Measurements from ENCODE around the gene DENND4A.
"Not testable (repeated sequence)": the region's sequence is repeated elsewhere in the genome, so short reads cannot be mapped to it uniquely, and the experiment has no call there.

The DENND4A gene

DNA sequence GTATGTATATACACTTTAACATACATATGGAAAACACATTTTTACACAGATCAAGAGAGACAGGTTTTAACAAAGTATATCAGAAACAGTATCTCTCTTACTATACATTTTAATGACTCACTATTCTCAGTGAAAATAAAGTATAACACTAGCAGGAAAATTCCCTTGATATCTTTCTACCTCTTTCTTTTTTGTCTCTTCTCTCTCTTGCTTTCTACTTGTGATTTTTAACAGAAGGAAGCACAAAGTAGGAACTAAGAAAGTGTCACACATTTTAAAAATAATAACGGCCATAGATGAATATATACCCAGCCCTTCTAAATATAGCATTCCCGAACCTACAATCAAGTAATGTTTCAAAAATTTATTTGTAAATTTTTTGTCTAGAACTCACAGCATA, 4.8 kb downstream of the DENND4A start:
- no peak for FAIRE-seq

DNA sequence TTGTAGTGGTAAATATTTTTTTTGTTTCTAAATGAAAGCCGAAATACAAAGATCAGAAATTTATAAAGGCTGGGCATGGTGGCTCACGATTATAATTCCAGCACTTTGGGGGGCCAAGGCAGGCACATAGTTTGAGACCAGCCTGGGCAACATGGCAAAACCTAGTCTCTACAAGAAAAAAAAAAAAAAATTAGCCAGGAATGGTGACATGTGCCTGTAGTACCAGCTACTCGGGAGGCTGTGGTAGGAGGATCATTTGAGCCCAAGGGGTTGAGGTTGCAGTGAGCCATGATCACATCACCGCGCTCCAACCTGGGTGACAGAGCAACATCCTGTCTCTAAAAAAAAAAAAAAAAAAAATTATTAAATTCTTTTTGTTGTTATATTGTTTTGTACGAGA, 6.9 kb downstream of the DENND4A start:
- FAIRE-seq: no peak

DNA sequence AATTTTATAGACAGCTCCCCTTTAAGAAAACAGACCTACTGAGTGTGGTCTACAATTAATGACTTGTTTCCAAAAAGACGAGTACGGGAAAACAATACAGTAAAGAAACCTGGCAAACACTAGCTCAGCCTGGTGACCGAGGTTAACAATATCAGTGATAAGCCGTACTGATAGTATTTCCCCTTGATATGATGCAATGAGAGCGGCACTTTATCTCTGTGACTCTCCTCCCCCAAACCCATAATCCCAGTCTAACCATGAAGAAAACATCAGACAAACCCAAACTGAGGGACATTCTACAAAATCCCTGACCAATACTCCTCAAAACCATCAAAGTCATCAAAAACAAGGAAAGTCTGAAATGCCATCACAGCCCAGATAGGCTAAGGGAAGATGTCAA, 8.2 kb downstream of the DENND4A start:
- no peak for FAIRE-seq

DNA sequence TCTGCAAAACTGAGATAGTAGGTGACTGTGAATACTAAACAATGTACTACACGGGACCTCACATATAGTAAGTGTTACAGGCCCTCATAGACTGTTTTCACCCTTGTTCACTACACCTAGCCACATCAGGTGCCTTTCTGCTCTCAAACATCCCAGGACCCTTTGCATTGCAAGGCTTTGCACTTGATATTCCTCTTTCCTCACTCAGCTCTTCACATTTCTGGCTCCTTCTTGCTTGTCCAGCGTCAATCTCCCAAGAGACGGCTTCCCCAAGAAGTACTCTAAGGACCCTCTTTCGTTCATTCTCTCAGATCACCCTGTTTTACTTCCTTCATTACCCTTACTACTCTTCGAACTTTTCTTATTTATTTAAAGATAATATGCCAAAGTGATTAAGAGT, 10.0 kb downstream of the DENND4A start:
- FAIRE-seq: no peak

DNA sequence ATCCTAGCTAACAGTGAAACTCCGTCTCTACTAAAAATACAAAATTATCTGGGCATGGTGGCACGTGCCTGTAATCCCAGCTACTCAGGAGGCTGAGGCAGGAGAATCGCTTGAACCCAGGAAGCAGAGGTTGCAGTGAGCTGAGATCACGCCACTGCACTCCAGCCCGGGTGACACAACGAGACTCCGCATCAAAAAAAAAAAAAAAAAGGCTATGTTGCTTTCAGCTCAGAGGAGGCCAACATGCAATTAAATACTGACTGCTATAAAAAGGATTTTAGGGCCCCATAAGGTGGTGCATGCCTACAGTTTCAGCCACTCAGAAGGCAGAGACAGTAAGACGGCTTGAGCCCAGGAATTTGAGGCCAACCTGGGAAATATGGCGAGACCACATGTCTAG, 13.4 kb downstream of the DENND4A start:
- FAIRE-seq: not testable (repeated sequence)

DNA sequence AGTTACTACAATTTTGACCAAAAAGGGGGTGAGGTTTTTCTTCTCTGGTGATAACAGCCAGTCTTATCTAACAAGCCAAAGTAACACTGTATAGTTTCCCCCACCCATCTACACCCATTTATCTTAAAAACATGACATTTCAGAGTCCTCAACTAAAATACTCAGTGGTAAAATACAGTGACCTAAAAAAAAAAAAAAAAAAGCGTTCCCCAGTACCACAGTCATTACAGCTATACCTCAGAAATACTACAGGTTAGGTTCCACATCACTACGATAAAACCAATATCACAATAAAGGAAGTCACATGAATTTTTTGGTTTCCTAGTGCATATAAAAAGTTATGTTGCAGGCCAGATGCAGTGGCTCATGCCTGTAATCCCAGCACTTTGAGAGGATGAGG, 13.8 kb downstream of the DENND4A start:
- FAIRE-seq: no peak

DNA sequence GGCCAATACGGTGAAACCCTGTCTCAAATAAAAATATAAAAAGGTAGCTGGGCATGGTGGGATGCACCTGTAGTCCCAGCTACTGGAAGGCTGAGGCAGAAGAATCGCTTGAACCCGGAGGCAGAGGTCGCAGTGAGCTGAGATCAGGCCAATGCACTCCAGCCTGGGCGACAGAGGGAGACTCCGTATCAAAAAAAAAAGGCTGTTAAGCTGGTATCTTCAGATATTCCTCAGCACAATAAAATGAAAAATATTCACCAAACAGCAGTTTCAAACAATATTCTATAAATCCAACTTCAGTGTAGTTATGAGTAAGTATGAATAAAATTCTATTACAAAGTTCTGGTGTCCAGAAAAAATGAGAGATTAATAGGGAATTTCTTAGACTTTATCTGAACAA, 14.2 kb downstream of the DENND4A start:
- no peak for FAIRE-seq

DNA sequence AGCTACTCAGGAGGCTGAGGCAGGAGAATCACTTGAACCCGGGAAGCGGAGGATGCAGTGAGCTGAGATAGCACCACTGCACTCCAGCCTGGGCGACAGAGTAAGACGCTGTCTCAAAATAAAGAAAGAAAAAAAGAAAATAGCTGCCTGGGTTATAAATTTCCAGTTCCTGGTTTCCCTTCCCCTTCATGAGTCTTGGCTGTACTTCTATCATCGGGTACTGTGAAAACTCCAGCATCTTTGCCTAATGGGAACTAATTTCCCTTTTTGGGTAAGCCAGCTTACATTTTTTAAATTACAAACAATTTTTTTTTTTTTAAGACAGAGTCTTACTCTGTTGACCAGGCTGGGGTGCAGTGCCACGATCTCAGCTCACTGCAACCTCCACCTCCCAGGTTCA, 15.0 kb downstream of the DENND4A start:
- FAIRE-seq: no peak

DNA sequence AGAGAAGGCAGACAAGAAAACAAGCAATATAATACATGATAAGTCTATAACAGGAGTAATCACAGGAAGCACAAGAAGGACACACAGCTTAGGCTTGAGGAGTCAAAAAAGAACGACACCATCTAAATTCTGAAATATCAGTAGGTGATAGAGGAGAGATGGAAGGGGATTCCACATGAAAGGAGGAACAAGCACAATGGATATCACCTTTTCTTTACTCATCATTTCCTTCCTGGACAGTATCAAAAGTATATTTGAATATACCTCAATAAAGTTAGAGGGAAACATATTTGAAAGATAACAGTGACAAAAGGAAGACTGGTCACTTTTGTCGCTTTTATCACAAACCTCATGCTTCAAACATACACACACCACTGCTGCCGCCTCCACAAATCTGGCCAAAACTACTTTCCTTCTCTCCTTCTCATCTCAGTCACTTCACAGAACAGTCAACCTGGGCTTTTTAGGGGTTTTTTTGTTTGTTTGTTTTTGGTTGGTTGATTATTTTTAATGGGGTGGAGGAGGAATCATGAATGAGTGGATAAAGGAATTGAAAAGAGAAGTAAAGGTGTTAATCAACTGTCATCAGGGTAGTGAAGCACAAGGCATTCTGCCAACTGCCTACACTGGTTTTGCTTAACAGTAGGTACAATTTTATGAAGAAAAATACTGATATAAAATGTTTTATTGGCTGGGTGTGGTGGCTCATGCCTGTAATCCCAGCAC, 18.5 kb downstream of the DENND4A start:
- FAIRE-seq: no peak

DNA sequence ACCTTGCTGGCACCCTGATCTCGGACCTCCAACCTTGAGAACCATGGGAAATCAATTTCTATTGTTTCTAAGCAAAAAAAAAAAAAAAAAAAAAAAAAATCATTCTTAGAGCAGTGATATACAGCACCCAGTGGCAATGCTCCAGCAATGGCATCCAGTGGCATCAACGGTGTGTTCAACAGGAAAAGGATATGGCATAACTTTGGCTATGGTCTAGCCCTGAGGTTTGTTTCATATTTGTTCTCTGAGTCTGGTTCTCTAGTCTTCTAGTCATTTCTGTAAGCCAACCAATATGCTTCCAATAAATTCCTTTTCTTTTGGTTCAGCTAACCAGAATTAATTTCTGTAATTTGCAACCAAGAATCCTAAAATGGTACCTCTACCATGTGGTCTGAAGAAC, 19.2 kb downstream of the DENND4A start:
- no peak for FAIRE-seq

DNA sequence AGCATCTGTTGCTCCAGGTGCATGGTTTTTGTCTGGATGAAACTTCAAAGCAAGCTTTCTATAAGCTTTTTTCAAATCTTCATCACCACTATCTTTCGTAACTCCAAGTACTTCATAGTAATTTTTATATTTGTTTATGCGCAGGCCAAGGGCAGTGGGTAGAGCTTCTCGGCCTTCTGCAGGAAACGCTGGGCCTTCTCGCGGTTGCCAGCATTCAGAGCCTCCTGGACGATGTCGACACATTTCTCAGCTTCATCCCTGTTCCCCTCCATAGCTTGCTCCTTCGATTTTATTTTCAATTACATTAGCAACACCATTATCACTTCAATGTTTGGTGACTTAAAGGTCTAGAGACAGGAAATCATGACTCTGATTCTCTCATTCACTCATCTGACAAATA, 20.2 kb downstream of the DENND4A start:
- FAIRE-seq: no peak

DNA sequence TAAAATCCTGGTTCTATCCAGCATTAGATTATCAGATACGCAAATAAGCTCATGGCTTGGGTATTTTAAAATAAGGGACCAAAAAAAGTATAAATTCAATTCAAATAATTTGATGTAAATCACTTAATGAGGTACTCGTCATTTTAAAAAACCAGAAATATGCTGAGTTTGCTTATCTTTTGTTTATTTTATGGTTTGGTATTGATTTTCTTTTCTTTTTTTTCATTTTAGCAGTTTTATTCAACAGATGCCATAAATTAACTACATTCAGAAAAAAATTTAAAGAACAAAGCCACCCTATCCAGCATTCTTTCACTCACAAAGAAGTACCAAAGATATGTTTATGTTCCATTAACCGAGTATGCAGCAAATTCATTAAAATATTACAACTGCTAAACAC, 22.6 kb downstream of the DENND4A start:
- FAIRE-seq: no peak

DNA sequence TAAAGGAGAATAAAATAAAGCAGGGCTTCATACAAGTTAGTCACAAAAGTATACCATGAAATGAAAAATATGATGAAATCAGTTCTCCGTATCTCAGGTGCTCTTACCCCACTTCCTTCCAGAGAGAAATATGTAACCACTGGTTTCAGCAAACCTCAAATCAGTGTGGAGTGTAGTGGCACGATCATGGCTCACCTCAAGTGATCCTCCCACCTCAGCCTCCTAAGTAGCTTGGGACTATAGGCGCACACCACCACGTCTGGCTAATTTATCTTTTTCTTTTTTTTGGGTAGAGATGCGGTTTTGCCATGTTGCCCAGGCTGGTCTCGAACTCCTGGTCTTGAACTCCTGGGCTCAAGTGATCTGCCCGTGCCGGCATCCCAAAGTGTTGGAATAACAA, 24.2 kb downstream of the DENND4A start:
- no peak for FAIRE-seq

DNA sequence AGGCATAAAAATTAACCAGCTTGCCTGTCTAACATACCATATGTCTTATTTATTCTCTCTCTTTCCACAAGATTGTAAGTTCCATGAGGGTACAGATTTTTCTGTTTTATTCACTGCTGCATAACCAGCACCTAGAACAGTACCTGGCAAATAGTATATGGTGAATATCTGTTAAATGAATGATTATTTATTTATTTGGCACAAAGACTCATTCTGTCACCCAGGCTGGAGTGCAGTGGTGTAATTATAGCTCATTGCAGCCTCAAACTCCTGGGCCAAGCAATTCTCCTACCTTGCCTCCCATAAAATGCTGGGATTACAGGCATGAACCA, 24.9 kb downstream of the DENND4A start:
- FAIRE-seq: no peak

DNA sequence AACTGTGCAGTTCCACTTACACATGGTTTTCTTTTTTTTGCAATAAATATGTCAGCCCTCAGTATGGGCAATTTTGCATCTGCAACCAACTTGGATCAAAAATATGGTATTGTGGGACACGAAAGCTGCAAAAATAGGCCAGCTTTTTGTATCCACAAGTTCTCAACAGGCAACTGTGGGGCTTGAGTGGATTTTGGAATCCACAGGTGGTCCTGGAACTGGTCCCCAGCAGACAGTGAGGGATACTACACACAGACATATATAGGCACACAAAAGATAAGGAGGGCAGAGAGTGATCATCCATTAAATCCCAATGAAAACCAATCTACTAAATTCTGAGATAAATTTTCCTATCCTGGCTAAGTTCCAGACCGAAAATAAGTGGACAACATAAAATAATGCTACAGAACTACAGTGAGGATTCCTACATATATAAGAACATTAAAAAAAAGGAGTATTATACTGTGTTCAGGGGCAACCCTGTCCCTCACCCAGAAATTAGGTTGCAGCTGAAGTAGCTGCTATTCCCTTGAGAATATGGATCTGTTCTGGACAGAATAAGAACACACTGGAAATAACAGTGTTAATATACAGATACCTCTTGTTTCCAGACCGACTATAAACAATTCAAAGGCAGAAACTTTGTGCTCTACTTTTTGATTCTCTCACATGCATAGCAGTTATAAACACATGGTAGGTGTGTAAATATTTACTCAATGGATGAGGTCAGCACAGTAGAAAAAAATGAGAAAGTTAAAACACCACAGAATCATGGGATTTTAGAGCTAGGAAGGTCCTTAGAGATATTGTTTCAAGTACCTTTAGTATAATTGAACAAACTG, 25.4 kb downstream of the DENND4A start:
- FAIRE-seq: no peak

DNA sequence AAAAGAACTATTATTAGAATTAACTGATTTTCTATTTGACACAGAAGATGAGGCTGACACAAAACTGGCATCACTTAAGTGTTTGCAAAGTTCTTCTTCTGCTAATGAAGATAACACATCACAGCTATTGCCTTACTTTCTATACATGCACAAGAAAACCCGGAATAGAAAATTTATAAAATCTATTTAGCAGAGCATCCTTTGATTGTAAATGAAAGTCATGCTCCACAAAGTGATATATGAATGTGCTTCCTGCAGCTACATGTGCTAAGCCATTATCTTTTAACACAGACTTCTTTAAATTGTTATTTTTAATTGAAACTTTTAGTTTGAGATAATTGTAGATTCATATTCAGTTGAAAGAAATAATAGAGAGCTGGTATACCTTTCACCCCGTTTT, 27.0 kb downstream of the DENND4A start:
- FAIRE-seq: no peak

DNA sequence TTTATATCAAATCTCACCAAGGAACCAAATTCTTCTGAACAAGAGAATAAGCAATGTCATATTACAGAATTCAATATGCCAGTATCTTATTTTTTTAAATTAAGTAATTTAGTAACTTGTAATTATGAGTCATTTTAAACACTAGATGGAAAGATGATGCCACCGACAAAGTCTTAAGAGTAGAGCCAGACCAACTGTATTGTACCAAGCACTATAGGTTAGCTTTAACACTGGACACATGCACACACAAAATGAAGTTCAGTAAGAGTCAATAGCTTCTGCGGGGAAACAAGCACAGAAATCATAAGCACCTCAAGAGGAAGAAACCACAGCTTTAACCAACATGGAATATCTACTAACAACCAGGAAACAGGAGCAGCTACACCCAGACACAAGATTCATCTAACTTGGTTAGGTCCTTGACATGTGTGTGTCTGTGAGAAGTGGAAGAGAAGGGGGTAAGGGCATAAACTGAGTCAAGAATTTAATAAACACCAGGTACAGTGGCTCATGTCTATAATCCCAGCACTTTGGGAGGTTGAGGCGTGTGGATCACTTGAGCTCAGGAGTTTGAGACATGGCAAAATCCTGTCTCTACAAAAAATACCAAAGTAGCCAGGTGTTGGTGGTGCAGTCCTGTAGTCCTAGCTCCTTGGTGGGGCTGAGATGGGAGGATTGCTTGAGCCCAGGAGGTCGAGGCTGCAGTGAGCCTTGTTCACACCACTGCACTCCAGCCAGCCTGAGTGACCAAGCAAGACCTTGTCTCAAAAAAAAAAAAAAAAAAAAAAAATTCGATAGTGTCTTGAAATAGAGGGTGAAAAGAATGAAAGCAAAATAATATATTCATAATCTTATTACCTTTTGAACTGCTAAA, 28.9 kb downstream of the DENND4A start:
- FAIRE-seq: no peak

DNA sequence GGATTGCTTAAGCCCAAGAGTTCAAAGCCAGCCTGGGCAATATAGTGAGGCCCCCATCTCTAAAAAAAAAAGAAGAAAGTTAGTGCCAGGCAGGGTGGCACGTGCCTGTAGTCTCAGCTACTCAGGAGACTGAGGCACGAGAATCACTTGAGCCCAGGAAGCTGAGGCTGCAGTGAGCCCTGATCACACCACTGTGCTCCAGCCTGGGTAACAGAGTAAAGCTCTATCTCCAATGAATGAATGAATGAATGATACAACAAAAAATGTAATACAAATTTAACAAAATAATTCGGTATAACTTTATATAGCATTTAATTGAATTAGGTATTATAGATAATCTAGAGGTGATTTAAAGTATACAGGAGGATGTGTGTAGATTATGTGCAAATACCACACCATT, 29.7 kb downstream of the DENND4A start:
- no peak for FAIRE-seq

DNA sequence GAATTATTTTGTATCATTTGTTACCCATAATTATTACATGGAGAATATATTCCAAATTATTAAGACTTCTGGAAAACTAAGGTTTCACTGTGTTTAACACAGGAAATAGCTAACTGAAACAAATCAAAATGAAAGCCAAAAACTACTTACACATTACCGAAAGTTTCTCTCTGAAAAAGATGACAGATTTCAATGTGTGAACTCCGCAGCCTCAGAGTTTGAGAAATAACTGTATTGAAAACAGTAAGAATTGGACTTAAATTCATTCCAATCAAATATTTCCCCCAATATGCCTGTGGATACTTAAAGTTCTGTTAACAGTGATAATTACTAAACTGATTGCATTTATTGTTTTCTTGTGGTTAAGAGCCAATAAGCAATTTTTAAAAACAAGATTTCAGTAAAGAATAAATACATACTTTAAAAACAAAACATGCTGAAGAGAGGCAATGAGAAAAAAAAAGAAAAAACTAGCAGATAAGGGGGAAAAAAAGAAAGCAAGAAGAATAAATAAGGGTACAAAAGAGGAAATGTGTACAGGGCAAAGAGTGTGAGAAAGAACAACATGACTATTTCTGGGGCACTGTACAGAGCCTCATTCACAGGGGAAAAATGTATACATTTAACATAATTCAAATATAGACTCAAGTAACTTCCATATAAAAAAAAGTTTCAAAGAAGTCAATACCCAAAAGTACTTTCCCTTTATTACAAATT, 30.7 kb downstream of the DENND4A start:
- FAIRE-seq: no peak

DNA sequence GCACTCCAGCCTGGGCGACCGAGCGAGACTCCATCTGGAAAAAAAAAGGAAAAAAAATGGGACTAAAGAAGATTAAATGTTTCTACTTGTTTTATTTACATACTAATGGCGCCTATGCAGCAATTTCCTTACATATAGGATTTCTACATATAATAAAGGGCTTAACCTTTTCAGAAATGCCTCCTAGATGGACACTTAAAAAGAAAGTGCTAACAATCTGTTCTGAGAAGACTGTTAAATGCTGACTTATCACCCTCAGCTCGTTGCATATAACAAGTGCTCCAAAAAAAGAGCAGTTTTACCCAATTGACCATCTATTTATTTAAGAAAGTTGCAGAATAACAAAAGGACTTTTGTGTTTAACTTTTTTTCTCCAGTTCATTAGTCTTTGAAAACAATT, 32.7 kb downstream of the DENND4A start:
- FAIRE-seq: no peak

DNA sequence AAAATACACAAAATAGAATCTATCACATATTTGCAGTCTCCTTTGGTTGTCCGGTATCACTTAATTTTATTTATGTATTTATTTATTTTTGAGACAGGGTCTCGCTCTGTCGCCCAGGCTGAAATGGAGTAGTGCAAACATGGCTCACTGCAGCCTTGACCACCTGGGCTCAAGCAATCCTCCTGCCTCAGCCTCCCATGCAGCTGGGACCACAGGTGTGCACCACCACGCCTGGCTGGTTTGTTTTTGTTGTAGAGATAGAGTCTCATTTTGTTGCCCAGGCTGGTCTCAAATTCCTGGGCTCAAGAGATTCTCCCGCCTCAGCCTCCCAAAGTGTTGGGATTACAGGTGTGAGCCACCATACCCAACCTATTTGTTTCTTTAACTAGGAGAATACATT, 33.9 kb downstream of the DENND4A start:
- no peak for FAIRE-seq

DNA sequence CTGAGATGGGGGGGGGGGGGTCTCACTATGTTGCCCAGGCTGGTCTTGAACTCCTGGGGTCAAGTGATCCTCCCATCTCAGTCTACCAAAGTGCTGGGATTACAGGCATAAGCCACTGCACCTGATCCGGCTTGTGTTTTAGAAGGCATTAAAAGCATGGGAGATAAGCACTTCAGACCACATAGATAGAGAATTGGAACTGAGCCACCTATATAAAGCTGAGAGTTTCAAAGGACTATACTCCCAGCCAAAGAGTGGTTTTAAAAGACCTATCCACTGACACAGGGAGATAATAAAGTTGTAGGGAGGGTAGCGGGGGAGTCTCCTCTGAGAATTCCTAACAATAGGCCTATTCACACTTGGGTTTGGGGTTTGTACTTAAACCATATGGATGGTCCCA, 34.8 kb downstream of the DENND4A start:
- no peak for FAIRE-seq

DNA sequence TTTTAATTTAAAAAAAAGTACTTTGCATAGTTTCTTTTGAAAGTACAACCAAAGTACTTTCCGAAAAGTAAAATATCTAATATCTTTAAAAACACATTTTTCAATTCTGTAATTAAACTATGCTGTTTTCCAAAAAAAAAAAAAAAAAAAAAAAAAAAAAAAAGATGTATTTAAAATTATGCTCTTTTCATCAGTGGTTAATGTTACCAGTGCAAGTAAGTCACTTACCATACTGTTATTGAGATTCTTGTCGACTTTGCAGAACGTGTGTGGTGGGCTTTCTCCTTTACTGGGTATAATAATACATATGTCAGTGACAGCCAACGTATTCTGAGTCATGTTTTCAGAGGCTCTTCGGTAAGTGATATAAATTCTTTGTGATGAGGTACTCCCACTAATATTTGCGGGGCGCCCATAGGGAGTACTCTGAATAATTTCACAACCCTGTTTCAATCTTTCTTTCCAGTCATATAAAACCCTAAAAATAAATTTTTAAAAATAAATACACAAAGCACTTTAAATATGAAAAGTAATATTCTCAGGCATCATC, 39.9 kb downstream of the DENND4A start:
- no peak for FAIRE-seq
